Effector memory CD4-positive, alpha-beta T cell (primary cell): ENCODE results near the gene AOPEP.
"Not testable (repeated sequence)": the region's sequence is repeated elsewhere in the genome, so short reads cannot be mapped to it uniquely, and the experiment has no call there.

Experiments used
- DNase-seq, 3 donors: peaks; one replicate each; pipeline ENCODE4 v3.0.0-alpha.2; 2020
- H3K27ac ChIP-seq: 2 replicates; pipeline ENCODE4 v1.7.0; 2013; ENCODE audit warnings: mild to moderate bottlenecking, low read length, moderate library complexity; ENCODE audit not compliant: insufficient read depth, poor library complexity, severe bottlenecking
- H3K27me3 ChIP-seq: replicated peaks from 2 replicates; pipeline ENCODE4 v1.7.0; 2013; ENCODE audit warnings: mild to moderate bottlenecking, low read length; ENCODE audit not compliant: insufficient read depth, control insufficient read depth, poor library complexity, severe bottlenecking
- H3K36me3 ChIP-seq: 2 replicates; pipeline ENCODE4 v1.7.0; 2013; ENCODE audit warnings: mild to moderate bottlenecking, low read length, moderate library complexity; ENCODE audit not compliant: control insufficient read depth, insufficient read depth
- H3K4me1 ChIP-seq: 2 replicates; pipeline ENCODE4 v1.7.0; 2013; ENCODE audit warnings: low read length, mild to moderate bottlenecking; ENCODE audit not compliant: control insufficient read depth, insufficient read depth, poor library complexity, severe bottlenecking
- H3K4me3 ChIP-seq: 2 replicates; pipeline ENCODE4 v1.7.0; 2013; ENCODE audit warnings: low read length, low read depth, mild to moderate bottlenecking; ENCODE audit not compliant: insufficient read depth, poor library complexity, severe bottlenecking
- H3K9me3 ChIP-seq: 2 replicates; pipeline ENCODE4 v1.7.0; 2013; ENCODE audit warnings: mild to moderate bottlenecking, low read length, moderate library complexity; ENCODE audit not compliant: control insufficient read depth

AOPEP gene

DNA sequence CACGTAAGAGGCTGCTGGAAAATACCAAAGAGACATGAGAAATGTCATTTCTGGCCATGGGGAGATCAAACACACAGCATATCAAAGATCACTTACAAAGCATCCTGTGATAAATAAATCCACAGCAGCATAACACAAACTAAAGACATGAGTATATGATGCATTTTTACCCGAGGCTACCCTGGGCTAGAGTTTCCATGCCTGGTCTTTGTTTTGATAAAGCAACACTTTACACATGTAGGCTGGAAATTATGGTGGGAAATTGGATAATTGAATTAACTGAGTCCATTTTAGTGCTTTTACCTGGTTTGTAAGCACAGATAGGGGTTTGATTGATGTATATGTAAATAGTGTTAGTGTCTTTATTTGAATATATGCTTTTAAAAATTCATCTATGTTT, 288.4 kb downstream of the AOPEP start:
- DNase-seq: no peak
- Histone ChIP-seq H3K4me1 (no peaks in the 10 kb centered on the region), H3K36me3 (no peaks in the 10 kb centered on the region), H3K27ac (no peak overlapping the region), H3K9me3 (no peaks in the 10 kb centered on the region), H3K27me3 (no peaks in the 10 kb centered on the region), H3K4me3 (no peak overlapping the region)

DNA sequence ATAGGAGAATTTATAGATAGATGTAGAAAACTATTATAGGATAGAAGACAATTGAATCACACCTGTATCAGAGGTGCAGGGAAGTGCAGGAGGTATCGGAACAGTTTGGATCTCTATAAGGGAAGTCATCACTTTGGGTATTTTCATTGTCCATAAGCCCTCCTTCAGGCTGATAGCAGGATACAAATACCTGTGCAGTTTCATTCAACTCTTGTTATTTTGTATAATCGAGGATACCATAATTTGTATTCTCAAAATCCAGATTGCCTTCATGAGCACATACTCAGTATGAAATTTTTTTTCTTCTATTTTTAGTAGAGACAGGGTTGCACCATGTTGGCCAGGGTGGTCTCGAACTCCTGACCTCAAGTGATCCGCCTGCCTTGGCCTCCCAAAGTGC, 289.1 kb downstream of the AOPEP start:
- Histone ChIP-seq H3K36me3 (no peaks in the 10 kb centered on the region), H3K27ac (no peak overlapping the region)

DNA sequence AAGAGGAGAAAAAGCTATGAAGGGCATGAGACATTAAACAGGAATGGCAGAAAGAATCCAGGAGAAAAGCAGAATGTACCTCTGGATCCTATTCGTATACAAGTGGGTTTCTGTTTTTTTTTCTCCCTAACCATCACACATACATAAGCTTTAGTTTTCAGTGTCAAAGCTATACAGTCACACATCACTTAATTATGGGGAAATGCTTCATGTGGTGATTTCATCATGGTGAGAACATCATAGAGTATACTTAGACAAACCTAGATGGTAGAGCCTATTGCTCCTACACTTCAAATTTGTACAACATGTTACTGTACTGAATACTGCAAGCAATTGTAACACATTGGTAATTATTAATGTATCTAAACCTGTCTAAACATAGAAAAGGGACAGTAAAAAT, 290.6 kb downstream of the AOPEP start:
- H3K4me1 ChIP-seq: no peaks in the 10 kb centered on the region
- H3K9me3 ChIP-seq: no peaks in the 10 kb centered on the region
- no peak overlapping the region for H3K27ac ChIP-seq

More for the DNA sequence above, 289.1 kb downstream of the AOPEP start:
- H3K27me3 ChIP-seq: no peaks in the 10 kb centered on the region
- no peaks in the 10 kb centered on the region for H3K9me3 ChIP-seq
- no peak for DNase-seq
- no peaks in the 10 kb centered on the region for H3K4me1 ChIP-seq
- no peak overlapping the region for H3K4me3 ChIP-seq

DNA sequence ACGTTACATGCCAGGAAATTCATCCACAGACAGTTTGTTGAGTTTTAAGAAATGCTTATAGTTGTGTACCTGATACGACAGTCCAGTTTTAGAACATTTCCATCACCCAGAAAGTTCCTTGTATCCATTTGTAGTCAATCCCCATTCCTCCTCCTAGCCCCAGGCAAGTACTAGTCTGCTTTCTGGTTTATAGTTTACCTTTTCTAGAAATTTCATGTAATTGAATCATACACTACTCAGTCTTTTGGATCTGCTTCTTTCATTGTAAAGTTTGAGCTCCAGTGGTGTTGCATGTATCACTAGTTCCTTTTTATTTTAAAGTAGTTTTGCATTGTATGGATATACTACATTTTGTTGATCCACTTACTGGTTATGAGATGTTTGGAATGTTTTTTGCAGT, 291.2 kb downstream of the AOPEP start:
- Histone ChIP-seq H3K27me3 (no peaks in the 10 kb centered on the region), H3K36me3 (no peaks in the 10 kb centered on the region), H3K27ac (no peak overlapping the region), H3K4me1 (no peaks in the 10 kb centered on the region), H3K4me3 (no peak overlapping the region), H3K9me3 (no peaks in the 10 kb centered on the region)
- DNase-seq: no peak

More for the DNA sequence above, 290.6 kb downstream of the AOPEP start:
- no peak for DNase-seq
- no peak overlapping the region for H3K4me3 ChIP-seq
- no peaks in the 10 kb centered on the region for H3K27me3 ChIP-seq
- H3K36me3 ChIP-seq: no peaks in the 10 kb centered on the region

DNA sequence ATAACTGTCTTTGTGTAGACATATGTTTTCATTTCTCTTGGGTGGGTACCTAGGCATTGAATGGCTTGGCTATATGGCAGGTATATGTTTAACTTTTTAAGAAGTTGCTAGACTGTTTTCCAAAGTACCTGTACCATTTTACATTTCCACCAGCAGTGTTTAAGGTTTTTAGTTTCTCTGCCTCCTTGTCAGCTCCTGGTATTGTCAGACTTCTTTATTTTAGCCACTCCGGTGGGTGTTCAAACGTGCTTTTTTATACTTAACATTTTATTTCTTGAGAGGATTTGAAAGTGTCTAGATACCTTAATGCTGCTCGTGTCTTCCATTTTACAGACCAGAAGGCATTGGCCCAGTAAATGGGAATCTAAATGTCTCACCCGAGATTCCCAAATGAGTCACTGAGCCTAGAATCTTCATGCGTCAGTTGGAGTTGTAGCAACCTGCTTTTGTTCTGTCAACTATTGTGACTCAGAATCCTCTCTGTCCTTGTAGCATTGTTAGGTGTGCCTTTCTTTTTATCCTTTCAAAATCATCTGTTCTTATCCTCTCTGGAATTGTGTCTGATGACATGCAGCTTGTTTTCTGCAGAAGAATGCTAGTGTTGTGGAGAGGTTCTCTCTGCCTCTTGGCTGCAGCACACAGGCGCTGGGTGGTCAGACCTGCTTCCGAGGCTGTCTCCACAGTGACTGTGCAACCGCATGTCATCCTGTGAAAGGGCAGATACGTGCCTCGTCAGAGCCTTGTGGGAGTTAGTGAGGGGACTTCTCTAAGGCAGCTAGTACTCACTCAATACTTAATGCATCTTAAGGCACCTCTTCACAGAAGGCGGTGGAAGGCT, 291.8 kb downstream of the AOPEP start:
- Histone ChIP-seq H3K4me1 (no peaks in the 10 kb centered on the region), H3K27me3 (no peaks in the 10 kb centered on the region), H3K9me3 (no peaks in the 10 kb centered on the region), H3K4me3 (no peak overlapping the region), H3K36me3 (no peaks in the 10 kb centered on the region), H3K27ac (no peak overlapping the region)
- DNase-seq: no peak

DNA sequence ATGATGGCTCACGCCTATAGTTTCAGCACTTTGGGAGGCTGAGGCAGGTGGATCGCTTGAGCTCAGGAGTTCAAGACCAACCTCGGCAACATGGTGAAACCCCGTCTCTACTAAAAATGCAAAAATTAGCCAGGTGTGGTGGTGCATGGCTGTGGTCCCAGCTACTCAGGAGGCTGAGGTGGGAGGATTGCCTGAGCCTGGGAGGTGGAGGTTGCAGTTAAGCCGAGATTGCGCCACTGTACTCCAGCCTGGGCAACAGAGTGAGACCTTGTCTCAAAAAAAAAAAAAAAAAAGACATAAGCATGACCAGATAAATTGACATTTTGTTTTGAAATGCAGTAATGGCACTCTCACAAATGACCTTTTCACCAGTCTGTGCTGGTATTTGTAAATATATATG, 294.1 kb downstream of the AOPEP start:
- not testable (repeated sequence) for H3K4me3 ChIP-seq, H3K36me3 ChIP-seq, H3K27me3 ChIP-seq, H3K9me3 ChIP-seq, H3K4me1 ChIP-seq, H3K27ac ChIP-seq, DNase-seq

DNA sequence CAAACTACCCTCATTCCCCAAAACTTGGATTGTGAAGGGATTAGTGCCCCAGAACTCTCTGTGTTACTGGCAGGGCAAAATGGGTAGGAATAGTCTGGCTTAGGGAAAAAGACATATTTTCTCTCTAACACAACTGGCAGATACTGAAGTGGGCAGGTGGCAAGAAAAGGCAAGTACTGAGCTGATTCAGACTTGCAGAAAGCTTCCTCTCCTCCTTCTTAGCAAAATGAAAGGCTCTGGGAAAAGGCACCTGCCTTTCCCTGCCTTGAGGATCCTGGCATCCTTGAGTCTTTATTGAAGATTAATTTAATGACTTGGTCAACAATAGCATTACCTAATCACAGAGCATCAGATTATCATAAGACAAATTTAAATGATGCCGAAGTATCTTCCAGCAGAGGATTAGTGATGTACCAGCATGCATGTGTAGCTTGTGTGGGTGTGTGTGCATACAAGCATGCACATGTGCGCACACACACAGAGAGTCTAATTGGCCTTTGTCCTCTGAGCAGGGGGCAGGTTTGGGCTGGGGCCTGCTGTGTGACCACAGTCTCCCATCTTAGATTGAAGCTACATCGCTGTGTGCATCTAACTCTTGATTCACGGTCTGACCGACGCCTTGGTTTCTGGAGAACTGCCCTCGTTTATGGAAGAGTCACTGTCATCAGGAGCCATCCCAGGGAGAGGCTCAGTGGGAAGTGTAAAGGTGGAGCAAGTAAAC, 294.8 kb downstream of the AOPEP start:
- no peak for DNase-seq
- H3K4me3 ChIP-seq: no peak overlapping the region
- H3K4me1 ChIP-seq: no peaks in the 10 kb centered on the region

DNA sequence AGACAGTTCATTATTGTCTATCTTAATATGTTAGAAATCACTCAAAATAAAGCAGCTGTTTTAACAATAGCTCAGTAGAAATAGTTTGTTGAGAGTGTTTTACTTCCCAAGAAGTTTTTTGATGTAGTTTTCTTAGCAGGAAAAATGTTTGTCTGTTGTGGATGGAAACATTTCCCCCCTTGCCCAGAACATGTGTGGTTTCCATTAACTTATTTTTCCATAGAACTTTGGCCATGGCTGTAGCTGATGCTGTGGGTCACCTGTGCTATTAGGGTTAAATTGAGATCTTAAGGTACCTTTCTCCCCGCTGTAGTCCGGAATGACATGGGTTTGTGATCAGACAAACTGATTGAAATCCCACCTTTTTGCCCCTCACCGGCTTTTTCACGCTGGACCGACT, 296.2 kb downstream of the AOPEP start:
- no peaks in the 10 kb centered on the region for H3K27me3 ChIP-seq
- no peak overlapping the region for H3K27ac ChIP-seq
- H3K36me3 ChIP-seq: no peaks in the 10 kb centered on the region
- no peaks in the 10 kb centered on the region for H3K4me1 ChIP-seq
- H3K9me3 ChIP-seq: no peaks in the 10 kb centered on the region
- H3K4me3 ChIP-seq: no peak overlapping the region
- DNase-seq: no peak

More for the DNA sequence above, 294.8 kb downstream of the AOPEP start:
- no peaks in the 10 kb centered on the region for H3K36me3 ChIP-seq
- no peaks in the 10 kb centered on the region for H3K27me3 ChIP-seq
- H3K9me3 ChIP-seq: no peaks in the 10 kb centered on the region
- H3K27ac ChIP-seq: no peak overlapping the region

DNA sequence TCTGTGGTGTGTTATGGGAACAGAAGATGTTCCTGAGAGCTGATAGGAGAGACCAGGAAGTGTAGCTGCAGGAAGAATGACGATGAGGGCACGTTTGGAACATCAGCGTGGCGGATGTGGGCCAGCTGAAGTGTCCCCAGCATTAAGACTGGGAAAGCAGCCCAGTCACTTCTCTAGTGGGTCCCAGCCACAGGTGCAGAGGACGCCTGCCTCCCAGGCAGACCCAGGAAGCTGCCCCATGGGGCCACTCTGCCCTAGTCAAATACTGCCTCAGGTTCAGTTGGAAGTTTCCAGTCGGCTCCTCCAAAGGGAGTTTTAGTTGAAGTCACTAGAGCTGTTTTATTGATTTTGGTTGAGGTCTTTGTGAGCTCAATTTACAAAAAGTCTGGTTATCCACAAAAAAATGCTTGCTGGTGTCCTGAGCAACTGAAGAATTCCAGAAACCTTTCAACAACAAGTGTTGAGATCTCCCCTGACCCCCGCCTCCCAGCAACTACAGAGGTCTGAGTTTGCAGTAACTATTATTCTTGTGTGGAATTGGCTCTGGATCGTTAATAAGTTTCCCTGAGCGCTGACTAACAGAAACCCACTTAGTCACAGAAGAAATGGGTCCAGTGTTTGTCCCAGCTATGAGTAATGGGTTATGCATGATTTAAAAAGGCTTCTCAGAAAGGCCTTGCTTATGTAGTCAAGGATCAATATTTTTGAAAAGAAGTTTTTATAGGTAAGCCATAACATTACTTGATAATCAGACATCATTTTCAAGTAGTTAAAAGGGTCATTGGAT, 296.9 kb downstream of the AOPEP start:
- H3K4me3 ChIP-seq: no peak overlapping the region
- no peaks in the 10 kb centered on the region for H3K27me3 ChIP-seq
- no peaks in the 10 kb centered on the region for H3K4me1 ChIP-seq
- no peak overlapping the region for H3K27ac ChIP-seq
- H3K9me3 ChIP-seq: no peaks in the 10 kb centered on the region
- no peaks in the 10 kb centered on the region for H3K36me3 ChIP-seq
- no peak for DNase-seq
